IPS-15b (cell line): Measurements from ENCODE around the gene GCSH.

Experiments used
- H3K27me3 ChIP-seq: one replicate; pipeline ENCODE4 v1.6.1; 2013; ENCODE audit warnings: low read length; ENCODE audit not compliant: control insufficient read depth, insufficient read depth
- H3K36me3 ChIP-seq: one replicate; pipeline ENCODE4 v1.6.1; 2013; ENCODE audit warnings: low read length; ENCODE audit not compliant: control insufficient read depth, insufficient read depth
- H3K4me1 ChIP-seq: one replicate; pipeline ENCODE4 v1.6.1; 2013; ENCODE audit warnings: mild to moderate bottlenecking, low read length; ENCODE audit not compliant: control insufficient read depth, insufficient read depth
- H3K4me3 ChIP-seq: one replicate; pipeline ENCODE4 v1.5.1; 2013; ENCODE audit warnings: low read depth, low read length
- H3K9ac ChIP-seq: one replicate; pipeline ENCODE4 v1.6.1; 2013; ENCODE audit warnings: low read depth, mild to moderate bottlenecking, low read length
- H3K9me3 ChIP-seq: one replicate; pipeline ENCODE4 v1.6.1; 2013; ENCODE audit warnings: mild to moderate bottlenecking, low read length; ENCODE audit not compliant: control insufficient read depth, insufficient read depth

Gene GCSH

GRCh38 chr16:81096715-81097208 lies 567 bp upstream of the GCSH start:
- Histone ChIP-seq H3K4me3 (peak overlapping the region; percentile 43), H3K27me3 (no peaks in the 10 kb centered on the region), H3K9ac (no peak overlapping the region)

DNA sequence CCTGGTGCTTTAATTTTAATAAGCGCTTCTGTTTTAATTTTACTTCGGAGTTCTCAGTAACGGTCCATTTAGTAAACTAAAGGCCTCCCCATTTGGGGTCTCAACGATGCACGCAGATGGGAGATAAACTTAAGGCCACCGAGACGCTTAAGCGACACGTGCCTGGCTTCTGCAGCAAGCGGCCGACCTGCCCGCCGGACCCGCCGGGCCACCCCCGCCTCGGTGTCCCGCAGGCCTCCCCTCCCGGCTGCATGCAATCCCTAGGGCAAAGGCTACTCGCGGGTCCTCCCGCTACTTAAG lies 592 bp downstream of the GCSH start:
- Histone ChIP-seq H3K9ac (peak overlapping the region; percentile 37), H3K4me3 (peak overlapping the region; percentile 73), H3K27me3 (no peaks in the 10 kb centered on the region)

More at GRCh38 chr16:81096715-81097208, 567 bp upstream of the GCSH start:
- peaks cover 4% of the 10 kb centered on the region for H3K36me3 ChIP-seq
- peaks cover 6% of the 10 kb centered on the region for H3K4me1 ChIP-seq
- no peaks in the 10 kb centered on the region for H3K9me3 ChIP-seq

DNA sequence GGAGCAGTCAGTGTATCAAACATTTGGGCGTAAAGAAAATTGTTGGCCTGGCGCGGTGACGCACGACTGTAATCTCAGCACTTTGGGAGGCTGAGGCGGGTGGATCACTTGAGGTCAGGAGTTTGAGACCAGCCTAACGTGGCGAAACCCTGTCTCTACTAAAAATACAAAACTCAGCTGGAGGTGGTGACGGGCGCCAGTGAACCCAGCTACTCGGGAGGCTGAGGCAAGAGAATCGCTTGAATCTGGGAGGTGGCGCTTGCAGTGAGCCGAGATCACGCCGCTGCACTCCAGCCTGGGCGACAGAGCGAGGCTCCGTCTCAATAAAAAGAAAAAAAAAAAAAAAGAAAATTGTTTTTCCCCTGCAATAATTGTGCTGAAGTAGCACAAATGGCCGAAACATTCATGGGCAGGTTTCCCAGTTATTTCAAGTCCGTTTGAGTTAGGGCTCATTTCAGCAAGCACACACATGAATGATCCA lies 1.4 kb downstream of the GCSH start:
- H3K27me3 ChIP-seq = no peaks in the 10 kb centered on the region
- H3K9ac ChIP-seq = no peak overlapping the region
- H3K4me1 ChIP-seq = peaks cover 6% of the 10 kb centered on the region
- peak overlapping the region; percentile 73 for H3K4me3 ChIP-seq
- H3K36me3 ChIP-seq = peaks cover 4% of the 10 kb centered on the region
- H3K9me3 ChIP-seq = no peaks in the 10 kb centered on the region

More for the DNA sequence above, 592 bp downstream of the GCSH start:
- Histone ChIP-seq H3K36me3 (peaks cover 4% of the 10 kb centered on the region), H3K4me1 (peaks cover 6% of the 10 kb centered on the region), H3K9me3 (no peaks in the 10 kb centered on the region)

DNA sequence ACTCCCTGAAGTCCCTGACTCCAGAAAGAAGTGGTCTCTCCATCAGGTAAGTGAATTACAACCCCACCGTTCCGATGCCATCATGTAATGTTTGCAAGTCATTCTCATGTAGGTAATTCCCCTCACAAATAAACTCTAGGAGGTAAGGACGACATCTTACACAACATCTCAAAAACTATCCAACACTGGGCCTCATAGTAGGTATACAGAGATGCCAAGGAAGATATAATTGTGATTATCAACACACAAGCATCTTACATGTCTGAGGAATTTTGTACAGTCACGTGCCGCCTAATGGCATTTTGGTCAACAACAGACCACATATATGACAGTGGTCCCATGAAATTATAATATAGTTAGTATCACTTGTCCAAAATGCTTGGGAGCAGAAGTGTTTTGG lies 7.4 kb downstream of the GCSH start:
- H3K9me3 ChIP-seq = no peaks in the 10 kb centered on the region
- H3K9ac ChIP-seq = no peak overlapping the region
- H3K36me3 ChIP-seq = peaks cover 5% of the 10 kb centered on the region
- no peaks in the 10 kb centered on the region for H3K27me3 ChIP-seq
- H3K4me3 ChIP-seq = no peak overlapping the region
- H3K4me1 ChIP-seq = no peaks in the 10 kb centered on the region

DNA sequence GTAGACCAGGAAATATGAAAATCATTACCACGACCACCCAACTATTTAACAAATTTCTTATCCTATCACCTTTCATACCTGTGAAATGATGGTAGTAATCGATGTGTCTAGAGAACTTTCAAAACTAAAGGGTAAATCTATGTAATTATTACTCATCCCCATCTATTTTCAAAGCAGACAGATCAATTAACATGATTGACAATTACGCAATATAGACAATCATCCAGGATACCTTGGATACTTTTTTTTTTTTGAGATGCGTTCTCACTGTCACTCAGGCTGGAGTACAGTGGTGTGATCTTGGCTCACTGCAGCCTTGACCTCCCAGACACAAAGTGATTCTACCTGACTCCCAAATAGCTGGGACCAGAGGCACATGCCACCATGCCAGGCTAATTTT lies 15.2 kb downstream of the GCSH start:
- no peaks in the 10 kb centered on the region for H3K9me3 ChIP-seq
- no peaks in the 10 kb centered on the region for H3K27me3 ChIP-seq
- no peaks in the 10 kb centered on the region for H3K36me3 ChIP-seq
- H3K4me3 ChIP-seq = no peak overlapping the region
- H3K9ac ChIP-seq = no peak overlapping the region
- no peaks in the 10 kb centered on the region for H3K4me1 ChIP-seq

GRCh38 chr16:81080233-81080632 lies 16.0 kb downstream of the GCSH start:
- no peak overlapping the region for H3K4me3 ChIP-seq
- H3K9me3 ChIP-seq = no peaks in the 10 kb centered on the region
- no peaks in the 10 kb centered on the region for H3K4me1 ChIP-seq
- H3K27me3 ChIP-seq = no peaks in the 10 kb centered on the region
- H3K9ac ChIP-seq = no peak overlapping the region
- no peaks in the 10 kb centered on the region for H3K36me3 ChIP-seq

DNA sequence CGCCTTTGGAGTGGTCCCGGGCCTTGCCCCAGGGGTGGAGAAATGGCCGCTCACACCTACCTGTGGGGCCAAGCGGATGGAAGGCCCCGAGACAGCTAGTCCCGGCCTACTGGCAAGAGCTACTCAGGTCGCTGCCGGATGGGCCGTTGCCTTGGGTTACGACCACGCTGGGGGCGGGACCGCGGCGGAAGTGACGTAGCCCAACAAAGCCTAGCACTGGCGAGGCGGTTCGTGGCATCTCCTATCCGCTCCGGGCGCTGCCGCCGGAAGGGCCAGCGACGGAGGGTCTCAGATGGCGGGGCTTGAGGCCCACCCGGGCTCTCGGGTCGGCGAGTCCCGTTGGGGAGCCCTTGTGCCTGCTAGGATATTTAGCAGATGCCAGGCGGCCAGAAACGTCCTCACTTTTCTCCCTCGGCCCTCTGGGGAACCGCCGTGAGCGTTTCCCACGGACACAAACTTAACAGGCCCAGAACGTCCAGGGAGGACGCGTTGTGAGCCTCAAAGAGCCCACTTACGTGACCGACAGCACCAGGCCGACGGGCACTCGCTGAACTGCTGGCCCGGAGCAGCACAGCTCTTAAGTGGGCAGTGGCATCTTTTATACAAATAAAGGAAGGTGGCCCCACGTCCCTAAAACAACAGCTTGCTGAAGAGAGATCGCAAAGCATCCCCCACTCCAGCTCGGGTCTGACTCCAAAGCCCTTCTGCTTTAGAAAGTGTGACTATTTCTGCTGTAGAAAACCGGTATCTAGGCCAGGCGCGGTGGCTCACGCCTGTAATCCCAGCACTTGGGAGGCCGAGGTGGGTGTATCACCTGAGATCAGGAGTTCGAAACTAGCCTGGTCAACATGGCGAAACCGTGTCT lies 18.9 kb downstream of the GCSH start, which contains the start of gene C16orf46:
Gene C16orf46, minus strand, starts transcription at position 163 of the 865 bp plus-strand sequence. CDS start 13,283 bp downstream, outside the sequence.
- Histone ChIP-seq H3K36me3 (no peaks in the 10 kb centered on the region), H3K27me3 (no peaks in the 10 kb centered on the region), H3K4me3 (peak within 1 kb of the TSS; percentile 94), H3K9me3 (no peaks in the 10 kb centered on the region), H3K4me1 (no peaks in the 10 kb centered on the region), H3K9ac (peak within 1 kb of the TSS; percentile 97)

DNA sequence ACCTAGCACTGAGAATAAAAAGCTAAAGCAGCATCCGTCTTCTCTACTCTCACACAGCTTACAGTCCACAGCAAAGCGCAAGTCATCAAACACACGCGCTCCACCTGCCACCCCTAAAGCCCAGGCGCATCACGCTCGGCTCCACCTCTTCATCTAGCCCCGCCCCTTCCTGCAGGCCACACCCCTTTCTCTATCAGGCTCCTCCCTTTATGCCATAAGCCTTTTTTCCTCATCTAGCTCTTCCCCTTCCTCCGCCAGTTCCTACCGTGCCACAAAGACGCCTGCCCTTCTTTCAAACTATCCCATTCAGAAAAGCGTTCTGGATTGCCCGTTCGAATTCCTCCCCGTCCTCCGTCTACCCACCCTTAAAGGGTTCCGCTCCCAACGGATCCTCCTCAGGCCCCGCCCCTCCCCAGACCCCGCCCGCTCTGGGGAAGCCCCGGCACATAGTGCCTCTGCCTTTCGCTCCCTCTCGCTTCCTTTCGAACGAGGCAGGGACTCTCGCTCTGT lies 19.6 kb downstream of the GCSH start:
- H3K4me3 ChIP-seq = peak overlapping the region; percentile 94
- H3K9ac ChIP-seq = no peak overlapping the region
- H3K27me3 ChIP-seq = no peaks in the 10 kb centered on the region
- H3K9me3 ChIP-seq = no peaks in the 10 kb centered on the region
- no peaks in the 10 kb centered on the region for H3K4me1 ChIP-seq
- no peaks in the 10 kb centered on the region for H3K36me3 ChIP-seq

DNA sequence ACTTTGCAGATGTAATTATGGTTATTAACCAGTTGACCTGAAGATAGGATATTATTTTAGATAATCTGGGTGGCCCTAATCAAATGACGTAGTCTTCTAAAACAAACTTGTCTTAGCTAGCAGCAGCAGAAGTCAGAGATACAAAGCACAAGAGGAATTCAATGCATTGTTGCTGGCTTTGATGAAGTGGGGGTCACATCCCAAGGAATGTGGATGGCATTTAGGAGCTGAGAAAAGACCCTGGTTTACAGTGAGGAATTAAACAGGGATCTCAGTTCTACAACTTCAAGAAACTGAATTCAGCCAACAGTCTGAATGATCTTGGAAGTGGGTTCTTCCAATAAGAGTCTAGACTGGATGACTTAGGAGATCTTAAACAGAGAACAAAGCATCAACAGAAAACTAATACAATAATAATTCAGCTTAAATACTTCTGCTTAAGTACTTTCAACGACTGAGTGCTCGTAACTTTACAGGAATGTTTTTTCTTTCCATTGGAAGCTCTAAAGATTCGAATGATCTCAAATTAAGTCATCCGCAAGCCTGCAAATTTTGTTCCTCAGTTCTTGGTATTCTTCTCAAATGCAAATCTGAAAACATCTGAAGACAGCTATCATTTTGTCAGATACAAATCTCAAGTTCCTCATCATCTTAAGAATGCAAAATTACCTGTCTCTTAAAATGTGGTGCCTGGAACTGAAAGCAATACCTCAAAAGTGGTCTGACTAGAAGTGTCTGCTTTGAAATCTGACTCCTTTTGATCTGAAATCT lies 22.4 kb downstream of the GCSH start:
- Histone ChIP-seq H3K4me1 (no peaks in the 10 kb centered on the region), H3K9me3 (no peaks in the 10 kb centered on the region), H3K9ac (no peak overlapping the region), H3K4me3 (no peak overlapping the region), H3K27me3 (no peaks in the 10 kb centered on the region), H3K36me3 (no peaks in the 10 kb centered on the region)

GRCh38 chr16:81071805-81072204 lies 24.4 kb downstream of the GCSH start:
- Histone ChIP-seq H3K36me3 (no peaks in the 10 kb centered on the region), H3K4me1 (no peaks in the 10 kb centered on the region), H3K4me3 (no peak overlapping the region), H3K9ac (no peak overlapping the region), H3K9me3 (no peaks in the 10 kb centered on the region), H3K27me3 (no peaks in the 10 kb centered on the region)

- H3K9ac ChIP-seq = no peak overlapping the region
- no peaks in the 10 kb centered on the region for H3K9me3 ChIP-seq
- H3K4me3 ChIP-seq = no peak overlapping the region
- H3K36me3 ChIP-seq = no peaks in the 10 kb centered on the region
- H3K4me1 ChIP-seq = no peaks in the 10 kb centered on the region
- no peaks in the 10 kb centered on the region for H3K27me3 ChIP-seq
These were observed 25.2 kb downstream of the GCSH start for GRCh38 chr16:81070979-81071378.
